HL-60/S4 treated with retinoic acid at 250 ng/mL for 4 days and 3 days (cell line): ENCODE measurements around the gene TMEM31.

Experiments
- in situ Hi-C: fragments of 300-500 bp; cut with MboI; formaldehyde crosslinking; loops from 2 replicates; pipeline ENCODE4 v1.7.0; 2022; ENCODE audit warnings: low sequenced_read_pairs

Gene TMEM31, protein sequence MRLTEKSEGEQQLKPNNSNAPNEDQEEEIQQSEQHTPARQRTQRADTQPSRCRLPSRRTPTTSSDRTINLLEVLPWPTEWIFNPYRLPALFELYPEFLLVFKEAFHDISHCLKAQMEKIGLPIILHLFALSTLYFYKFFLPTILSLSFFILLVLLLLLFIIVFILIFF

DNA sequence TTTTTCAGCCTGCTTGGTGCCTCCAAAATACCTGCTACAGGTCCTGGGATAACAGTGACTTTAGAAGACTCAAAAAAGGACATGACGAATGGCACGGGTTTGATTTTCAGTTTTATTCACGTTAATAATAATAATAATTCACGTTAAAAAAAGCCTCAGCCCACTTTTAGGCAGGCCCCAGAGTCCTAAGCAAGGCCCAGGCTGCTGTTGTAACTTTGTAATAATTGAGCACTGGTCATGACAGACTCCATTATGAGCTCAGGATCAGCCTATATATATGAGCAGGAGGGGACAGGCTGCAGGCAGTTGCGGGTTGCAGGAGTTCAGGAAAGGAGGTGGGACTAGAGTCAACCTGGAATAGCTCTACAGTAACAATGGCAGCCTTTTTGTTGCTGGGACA lies at the start of gene TMEM31:
TMEM31 (plus strand) TSS at position 301 of the 400 bp plus-strand sequence. CDS start 1,350 bp downstream, outside the sequence.
- in situ Hi-C loops: no loop called here

GRCh38 chrX:103663981-103664762 lies 46.5 kb upstream of the TMEM31 start:
- in situ Hi-C loops: no loop called here

GRCh38 chrX:103666202-103667107 lies 44.3 kb upstream of the TMEM31 start:
- in situ Hi-C loops: no loop called here

DNA sequence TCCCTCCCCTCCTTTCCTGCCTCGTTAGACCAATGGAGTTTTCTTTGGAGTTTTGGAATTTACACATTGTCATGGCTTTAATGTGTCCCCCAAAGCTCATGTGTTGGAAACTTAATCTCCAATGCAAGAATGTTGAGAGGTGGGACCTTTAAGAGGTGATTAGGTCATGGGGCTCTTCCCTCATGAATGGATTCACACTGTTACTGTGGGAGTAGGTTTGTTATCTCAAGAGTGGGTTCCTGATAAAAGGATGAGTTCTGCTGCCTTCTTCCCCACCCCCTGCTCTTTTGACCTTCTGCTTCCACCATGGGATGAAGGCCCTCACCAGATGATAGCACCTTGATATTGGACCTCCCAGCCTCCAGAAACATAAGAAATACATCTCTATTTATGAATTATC lies 41.0 kb upstream of the TMEM31 start:
- in situ Hi-C loops: no loop called here

GRCh38 chrX:103674531-103675454 lies 35.9 kb upstream of the TMEM31 start:
- in situ Hi-C loops: no loop called here

DNA sequence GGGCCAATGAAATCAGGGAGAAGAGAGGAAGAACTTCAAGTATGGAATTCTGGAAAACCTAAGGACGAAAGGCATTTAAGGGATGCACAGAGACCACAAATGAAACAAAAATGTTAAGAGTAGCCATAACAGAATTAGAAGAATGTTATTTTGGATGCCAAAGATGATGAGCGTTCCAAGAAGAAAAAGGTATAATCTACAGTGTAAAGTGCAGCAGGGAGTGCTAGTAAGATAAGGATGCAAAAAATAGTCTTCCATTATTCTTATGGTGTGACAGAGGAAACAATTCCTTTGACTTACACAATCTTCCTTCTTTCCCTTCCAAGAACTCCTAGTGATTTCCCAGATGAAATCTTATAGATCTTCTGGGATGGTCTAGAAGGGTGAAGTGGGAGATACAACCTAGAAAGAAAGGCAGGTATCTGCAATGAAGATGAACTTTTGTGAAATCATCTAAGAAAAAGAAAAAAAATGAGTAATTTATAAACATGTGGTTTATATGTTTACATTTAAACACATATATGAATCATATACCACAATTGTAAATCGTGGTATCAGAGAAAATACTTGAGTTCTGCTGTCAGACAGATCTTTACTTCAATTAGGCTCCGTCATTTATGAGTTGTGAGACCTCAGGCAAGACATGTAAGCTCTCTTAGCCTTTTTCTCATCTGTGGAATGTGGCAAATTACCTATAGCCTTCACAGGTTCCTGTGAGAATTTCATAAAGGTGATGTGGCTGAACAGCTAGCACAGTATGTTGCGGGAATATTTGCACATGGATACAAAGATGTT lies 32.3 kb upstream of the TMEM31 start:
- in situ Hi-C loops: no loop called here

DNA sequence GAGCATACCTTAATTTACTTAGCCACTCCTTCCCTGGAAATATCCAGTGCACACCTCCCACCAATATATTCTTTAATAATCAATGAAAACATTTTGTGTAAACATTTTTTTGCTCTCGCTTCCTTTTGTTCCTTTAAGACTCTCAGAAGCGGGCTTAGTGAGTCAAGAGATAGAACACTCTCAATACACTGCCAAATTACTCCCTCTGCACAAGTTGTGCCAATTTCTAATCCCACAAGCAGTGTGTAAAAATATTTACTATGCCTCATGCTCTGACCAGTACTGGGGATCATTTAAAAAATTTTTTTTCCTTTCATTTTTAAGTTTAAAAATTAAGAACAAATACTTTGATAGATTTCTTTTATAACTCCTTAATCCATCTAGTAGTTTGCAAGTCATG lies 29.3 kb upstream of the TMEM31 start:
- in situ Hi-C loops: no loop called here

DNA sequence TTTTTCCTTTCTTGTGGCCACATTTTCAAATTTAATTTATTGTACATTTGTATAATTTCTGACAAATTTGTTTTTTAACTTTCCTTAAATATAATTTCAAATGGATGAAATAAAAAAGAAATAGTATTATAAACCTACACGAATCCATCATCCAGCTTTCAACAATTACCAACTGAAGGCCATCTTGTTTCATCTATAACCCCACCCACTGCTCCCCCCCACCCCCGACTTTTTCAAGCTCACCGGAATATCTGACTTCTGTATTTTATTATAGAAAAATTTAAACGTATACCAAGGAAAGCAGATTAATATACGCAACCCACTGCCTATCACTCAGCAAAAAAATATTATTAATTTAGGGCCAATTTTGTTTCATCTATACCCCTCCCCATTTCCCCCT lies 25.3 kb upstream of the TMEM31 start:
- in situ Hi-C loops: no loop called here

- in situ Hi-C loops: no loop called here
These were observed 24.3 kb upstream of the TMEM31 start, which contains the start of gene MORF4L2 for GRCh38 chrX:103686199-103687072. MORF4L2 (minus strand) TSS chrX:103686699; CDS start chrX:103677027, 9,672 bp downstream.

GRCh38 chrX:103687073-103687695 lies 23.5 kb upstream of the TMEM31 start:
- in situ Hi-C loops: no loop called here

DNA sequence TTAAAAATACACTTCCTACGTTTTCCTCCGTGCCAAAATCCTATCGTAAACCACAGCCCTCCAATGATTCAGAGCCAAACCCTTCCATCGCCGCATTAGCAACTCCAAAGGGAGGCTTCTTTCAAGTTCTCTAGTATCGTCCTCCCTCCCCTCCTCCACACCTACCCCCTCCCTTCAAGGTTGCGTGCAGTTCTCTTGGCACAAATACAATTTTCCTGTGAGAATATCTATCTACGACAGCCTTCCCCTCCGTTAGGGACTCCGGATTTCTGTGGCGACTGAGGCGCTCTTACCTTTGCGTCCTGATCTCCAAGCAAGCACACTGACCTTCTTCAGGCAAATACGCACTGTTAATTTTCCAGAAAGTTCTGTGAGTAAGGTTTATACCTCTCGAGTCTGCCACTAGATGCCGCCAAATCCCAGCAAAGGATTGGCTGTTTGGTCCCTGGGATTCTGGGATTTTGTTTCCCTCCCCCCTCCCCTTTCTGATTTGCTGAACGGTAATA lies 23.0 kb upstream of the TMEM31 start:
- in situ Hi-C loops: no loop called here

DNA sequence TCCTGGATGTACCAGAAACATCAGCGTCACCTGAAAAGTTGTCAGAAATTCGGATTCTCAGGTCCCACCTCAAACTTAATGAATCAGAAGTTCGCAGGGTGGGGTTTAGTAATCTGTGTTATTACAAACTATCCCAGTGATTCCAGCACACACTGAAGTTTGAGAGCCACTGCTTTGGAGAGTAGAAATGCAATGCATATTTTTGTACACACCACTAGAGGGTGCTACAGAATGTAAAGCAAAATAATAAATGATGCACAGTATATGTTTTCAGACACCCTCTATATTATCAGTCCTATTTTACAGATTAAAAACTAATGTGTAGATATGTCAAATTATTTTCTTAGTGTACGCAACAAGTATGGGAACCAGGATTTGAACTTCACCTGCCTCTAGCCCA lies 21.8 kb upstream of the TMEM31 start:
- in situ Hi-C loops: no loop called here

GRCh38 chrX:103691059-103691458 lies 19.6 kb upstream of the TMEM31 start:
- in situ Hi-C loops: no loop called here

DNA sequence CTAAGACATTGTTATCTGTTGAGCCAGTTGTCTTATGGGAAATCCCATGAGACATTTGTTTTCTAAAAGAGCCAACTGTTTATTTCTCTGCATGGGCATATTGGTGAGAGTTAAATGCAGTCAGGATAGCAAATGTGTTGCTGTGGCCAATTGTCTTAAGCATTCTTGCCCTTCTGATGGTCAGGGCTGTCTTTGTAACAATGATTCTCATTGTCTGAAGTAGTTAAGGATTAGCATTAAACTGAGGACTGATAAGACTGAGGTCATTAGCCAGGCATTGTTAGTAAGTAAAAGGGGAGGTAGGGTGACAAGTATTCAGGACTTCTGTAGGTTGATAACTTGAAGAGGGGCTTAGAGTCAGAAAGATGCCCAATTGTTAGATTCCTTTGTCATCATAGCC lies 13.0 kb upstream of the TMEM31 start:
- in situ Hi-C loops: no loop called here

DNA sequence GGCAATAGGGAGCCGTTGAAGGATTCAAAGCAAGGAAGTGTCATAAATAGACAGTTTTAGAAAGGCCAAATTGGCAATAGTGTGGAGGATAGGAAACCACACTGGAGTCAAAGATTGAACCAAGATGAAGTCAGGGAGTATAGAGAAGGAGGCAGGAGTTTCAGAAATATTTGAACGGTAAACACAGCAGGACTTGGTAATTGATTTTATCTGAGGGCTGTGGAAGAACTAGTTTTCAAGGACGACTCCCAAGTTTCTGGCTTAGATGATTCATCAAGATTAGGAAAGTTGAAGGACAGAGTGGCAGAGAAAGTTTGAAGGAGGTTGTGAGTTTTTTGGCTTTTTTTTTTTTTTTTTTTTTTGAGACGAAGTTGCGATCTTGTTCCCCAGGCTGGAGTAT lies 11.5 kb upstream of the TMEM31 start:
- in situ Hi-C loops: no loop called here

GRCh38 chrX:103704863-103705262 lies 5.8 kb upstream of the TMEM31 start:
- in situ Hi-C loops: no loop called here

DNA sequence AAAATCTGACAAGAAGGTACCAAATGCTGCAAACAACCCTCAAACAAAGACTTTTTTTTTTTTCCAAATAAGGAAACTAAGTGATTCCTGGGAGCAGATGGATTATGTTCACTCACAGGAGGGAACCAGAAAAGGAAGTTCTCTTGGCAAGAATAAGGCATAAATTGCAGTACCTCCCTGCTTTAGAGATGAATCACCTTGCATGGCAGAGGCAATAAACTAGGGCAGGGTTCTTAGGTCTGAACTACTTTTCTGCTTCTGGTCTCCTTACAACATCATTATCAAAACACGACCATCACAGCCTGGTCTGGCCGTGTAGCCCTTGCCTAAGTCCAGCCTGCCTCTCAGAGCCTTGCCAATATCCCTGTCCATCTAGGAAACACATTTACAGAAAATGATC lies 6.3 kb downstream of the TMEM31 start:
- in situ Hi-C loops: no loop called here

DNA sequence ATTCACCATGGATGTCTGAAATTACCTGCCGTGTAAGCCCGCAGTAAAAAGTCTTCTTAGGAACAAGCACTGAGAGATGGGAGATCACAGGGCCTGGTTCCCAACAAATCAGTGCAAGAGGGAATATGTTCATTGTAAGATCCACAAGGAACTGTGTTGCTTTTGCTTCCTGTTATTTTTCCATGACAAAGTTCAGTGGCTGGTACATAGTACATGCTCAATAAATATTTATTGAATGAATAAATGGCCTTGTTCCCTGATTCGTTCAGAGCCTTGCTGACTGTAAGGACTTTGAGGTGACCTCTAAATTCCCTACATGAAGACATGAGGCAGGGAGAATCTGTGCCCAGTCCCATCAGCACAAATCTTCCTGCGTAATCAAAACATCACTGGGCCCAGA lies 7.4 kb downstream of the TMEM31 start:
- in situ Hi-C loops: no loop called here
